Omental fat pad (tissue), 4 donors: ENCODE results near the gene DRC7. TPM values are rescaled to one million over a fixed set of nuclear protein-coding genes. Genes with fewer than 3 reads are reported as not detected.

ENCODE experiments used
- ATAC-seq: fragments of 150-250 bp; one replicate; pipeline ENCODE4 v1.9.1; 2016; ENCODE audit warnings: mild to moderate bottlenecking, moderate library complexity; ENCODE audit not compliant: low FRiP score
- DNase-seq: peaks from one replicate; pipeline ENCODE4 v3.0.0-alpha.2; 2019; ENCODE audit warnings: low spot score
- total RNA-seq, 4 donors: library from RNA; depleted of rRNA; stranded (reverse); fragments of >200 nt; gene quantifications; one replicate each; pipeline ENCODE4 v1.1.0, GENCODE V29; 2016
- TF ChIP-seq, protein P1 (sequence below), 3 donors: fragments of 450-650 bp; IDR thresholded peaks; one replicate each; pipeline ENCODE4 v1.5.1; 2016 to 2017; ENCODE audit warnings: antibody characterized with exemption in 3 of 3, mild to moderate bottlenecking in 3 of 3, moderate library complexity in 2 of 3

Gene DRC7
- total RNA-seq, 4 donors from 2014 or later, result 0.65 TPM; not detected in 3

DNA sequence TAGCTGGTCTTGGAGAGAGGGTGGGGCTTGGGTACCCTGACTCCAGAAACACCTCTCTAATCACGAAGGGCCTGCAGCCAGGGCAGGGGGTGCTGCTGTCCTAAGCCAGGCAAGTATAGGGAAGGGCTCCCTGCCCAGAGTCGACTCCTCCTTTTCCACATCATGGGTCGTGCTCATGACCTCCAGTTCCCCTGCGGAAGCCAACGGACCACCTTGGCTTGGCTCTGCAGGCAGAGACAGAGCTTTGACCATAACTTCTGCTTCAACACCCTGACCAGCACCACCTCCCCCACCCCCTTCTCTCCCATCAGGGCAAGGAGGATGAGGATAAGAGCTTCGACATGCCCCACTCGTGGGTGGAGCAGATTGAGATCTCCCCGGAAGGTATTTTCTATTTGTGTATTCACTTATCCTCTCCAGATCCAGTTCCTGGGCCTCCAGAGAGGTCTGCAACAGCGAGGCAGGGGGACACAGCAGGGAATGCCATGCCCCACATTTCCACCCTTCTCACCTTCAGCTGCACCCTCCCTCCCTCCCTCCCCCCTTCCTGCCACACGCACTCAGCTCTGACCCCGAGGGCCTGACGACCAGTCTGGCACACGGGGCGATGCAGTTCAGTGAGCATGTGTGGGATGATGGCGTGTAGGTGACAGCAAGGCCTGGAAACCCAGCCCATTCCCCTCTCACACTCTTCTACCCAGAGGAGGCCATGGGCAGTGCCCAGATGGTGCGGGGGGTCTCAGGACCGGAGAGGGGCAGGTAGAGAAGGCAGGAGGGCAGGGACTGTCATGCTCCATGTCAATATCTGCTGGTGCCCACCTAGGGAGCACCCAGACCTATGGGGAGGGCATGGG is 27.0 kb downstream of the DRC7 start:
- ATAC-seq (no peak), DNase-seq (no peak)
- TF ChIP-seq, protein P1, sequence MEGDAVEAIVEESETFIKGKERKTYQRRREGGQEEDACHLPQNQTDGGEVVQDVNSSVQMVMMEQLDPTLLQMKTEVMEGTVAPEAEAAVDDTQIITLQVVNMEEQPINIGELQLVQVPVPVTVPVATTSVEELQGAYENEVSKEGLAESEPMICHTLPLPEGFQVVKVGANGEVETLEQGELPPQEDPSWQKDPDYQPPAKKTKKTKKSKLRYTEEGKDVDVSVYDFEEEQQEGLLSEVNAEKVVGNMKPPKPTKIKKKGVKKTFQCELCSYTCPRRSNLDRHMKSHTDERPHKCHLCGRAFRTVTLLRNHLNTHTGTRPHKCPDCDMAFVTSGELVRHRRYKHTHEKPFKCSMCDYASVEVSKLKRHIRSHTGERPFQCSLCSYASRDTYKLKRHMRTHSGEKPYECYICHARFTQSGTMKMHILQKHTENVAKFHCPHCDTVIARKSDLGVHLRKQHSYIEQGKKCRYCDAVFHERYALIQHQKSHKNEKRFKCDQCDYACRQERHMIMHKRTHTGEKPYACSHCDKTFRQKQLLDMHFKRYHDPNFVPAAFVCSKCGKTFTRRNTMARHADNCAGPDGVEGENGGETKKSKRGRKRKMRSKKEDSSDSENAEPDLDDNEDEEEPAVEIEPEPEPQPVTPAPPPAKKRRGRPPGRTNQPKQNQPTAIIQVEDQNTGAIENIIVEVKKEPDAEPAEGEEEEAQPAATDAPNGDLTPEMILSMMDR (IDR thresholded peaks at IDR 0.05), result no peak

DNA sequence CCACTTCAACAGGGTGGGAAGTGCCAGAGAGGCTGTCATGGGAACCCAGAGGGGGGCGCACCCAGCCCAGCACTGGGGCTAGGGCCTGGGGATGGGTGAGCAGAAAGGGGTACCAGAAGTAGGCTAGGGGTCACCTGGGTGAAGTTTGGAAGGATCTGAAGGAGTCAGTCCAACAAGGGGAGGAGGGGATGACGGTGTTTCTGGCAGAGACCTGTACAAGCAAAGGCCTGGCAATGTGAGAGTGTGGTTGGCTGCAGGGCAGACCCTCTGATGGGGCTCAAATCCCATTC is 27.5 kb downstream of the DRC7 start:
- TF ChIP-seq, protein P1 (IDR thresholded peaks at IDR 0.05), result no peak
- ATAC-seq (no peak), DNase-seq (no peak)

DNA sequence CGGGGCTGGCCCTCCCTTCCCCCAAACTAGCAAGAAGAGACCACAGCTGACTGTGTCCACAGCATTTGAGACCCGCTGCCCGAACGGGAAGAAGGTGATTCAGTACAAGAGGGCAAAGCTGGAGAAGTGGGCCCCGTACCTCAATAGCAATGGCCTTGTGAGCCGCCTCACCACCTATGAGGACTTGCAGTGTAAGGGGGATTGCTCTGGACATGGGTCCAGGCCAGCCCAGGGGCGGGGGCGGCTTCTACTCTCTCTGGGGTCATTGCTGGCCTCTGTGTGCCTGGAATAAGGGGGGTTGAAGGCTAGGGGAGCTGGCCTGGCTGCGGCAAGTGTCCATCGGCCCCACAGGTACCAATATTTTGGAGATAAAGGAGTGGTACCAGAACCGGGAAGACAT is 28.0 kb downstream of the DRC7 start:
- DNase-seq, result no peak
- TF ChIP-seq, protein P1 (IDR thresholded peaks at IDR 0.05), result no peak
- ATAC-seq, result no peak

DNA sequence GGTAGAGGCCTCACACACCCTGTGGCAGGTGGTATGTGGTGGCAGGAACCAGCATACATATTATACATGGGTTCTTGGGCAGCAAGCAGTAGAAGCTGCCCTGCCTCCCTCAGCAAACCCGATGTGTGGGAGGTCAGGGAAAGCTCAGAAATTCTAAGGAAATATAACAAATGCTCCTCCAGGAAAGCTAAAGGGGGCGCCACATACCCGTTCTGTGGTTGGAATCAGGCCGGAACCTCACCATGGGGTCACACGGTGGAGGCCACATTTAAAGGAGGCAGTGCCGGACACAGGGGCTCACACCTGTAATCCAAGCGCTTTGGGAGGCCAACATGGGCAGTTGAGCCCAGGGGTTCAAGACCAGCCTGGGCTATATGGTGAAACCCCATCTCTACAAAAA is 28.6 kb downstream of the DRC7 start:
- no peak for ATAC-seq
- no peak for DNase-seq
- TF ChIP-seq, protein P1 (IDR thresholded peaks at IDR 0.05), result no peak

DNA sequence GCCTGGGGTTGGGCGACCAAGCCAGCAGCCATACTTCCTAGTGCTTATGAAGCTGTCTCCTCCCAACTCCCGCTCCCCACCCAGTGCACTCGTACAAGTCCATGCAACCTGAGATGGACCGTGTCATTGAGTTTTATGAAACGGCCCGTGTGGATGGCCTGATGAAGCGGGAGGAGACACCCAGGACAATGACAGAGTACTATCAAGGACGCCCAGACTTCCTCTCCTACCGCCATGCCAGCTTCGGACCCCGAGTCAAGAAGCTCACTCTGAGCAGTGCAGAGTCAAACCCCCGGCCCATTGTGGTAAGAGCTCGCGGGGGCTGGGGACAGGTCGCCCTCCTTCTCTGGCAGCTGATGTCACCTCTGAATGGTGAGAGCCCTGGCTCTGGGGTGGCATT is 29.9 kb downstream of the DRC7 start:
- no peak for DNase-seq

DNA sequence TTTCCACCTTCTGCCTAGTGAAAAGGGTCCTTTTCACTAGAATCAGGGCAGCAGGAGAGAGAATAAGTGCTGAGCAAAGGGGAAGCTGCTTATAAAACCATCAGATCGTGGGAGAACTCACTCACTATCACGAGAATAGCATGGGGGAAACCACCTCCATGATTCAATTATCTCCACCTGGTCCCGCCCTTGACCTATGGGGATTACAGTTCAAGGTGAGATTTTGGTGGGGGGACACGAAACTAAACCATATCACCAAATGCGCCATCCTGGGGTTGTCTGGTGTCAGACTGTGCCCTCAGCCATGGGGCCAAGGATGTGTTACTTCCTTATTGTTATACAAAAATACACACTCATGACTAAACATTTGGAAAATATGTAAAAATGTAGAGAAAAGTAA is 30.5 kb downstream of the DRC7 start:
- ATAC-seq (no peak), DNase-seq (no peak)

More for the DNA sequence above, 29.9 kb downstream of the DRC7 start:
- TF ChIP-seq, protein P1 (IDR thresholded peaks at IDR 0.05), result no peak
- ATAC-seq, result no peak

More for the DNA sequence above, 30.5 kb downstream of the DRC7 start:
- TF ChIP-seq, protein P1 (IDR thresholded peaks at IDR 0.05), result no peak
